CD4-positive, alpha-beta T cell treated with Interleukin-17A for 1 hour (primary cell): Measurements from ENCODE around the gene FGD4.
"Not testable (repeated sequence)": the region's sequence is repeated elsewhere in the genome, so short reads cannot be mapped to it uniquely, and the experiment has no call there.

Experiments
- DNase-seq: peaks from one replicate; pipeline ENCODE4 v3.0.0-alpha.2; 2020

FGD4 gene

GRCh38 chr12:32499048-32499447 lies 99.7 kb downstream of the FGD4 start:
- DNase-seq, result no peak

GRCh38 chr12:32501835-32502333 lies 102.5 kb downstream of the FGD4 start:
- DNase-seq, result no peak

- DNase-seq, result no peak
Observed at GRCh38 chr12:32502693-32503502, 103.5 kb downstream of the FGD4 start.

- DNase-seq, result no peak
Observed at GRCh38 chr12:32503730-32504129, 104.4 kb downstream of the FGD4 start.

GRCh38 chr12:32504591-32504990 lies 105.2 kb downstream of the FGD4 start:
- no peak for DNase-seq

- DNase-seq, result no peak
Observed at GRCh38 chr12:32505067-32505945, 105.9 kb downstream of the FGD4 start.

- not testable (repeated sequence) for DNase-seq
Observed at GRCh38 chr12:32507096-32507941, 108.0 kb downstream of the FGD4 start.

- DNase-seq, result no peak
Observed at GRCh38 chr12:32507942-32508320, 108.6 kb downstream of the FGD4 start.

GRCh38 chr12:32508626-32509025 lies 109.3 kb downstream of the FGD4 start:
- no peak for DNase-seq

GRCh38 chr12:32509328-32510091 lies 110.2 kb downstream of the FGD4 start:
- no peak for DNase-seq

GRCh38 chr12:32511976-32512375 lies 112.6 kb downstream of the FGD4 start:
- not testable (repeated sequence) for DNase-seq

- DNase-seq, result no peak
Observed at GRCh38 chr12:32512379-32512778, 113.0 kb downstream of the FGD4 start.

- DNase-seq, result no peak
Observed at GRCh38 chr12:32512910-32513309, 113.6 kb downstream of the FGD4 start.

GRCh38 chr12:32515137-32515873 lies 115.9 kb downstream of the FGD4 start:
- no peak for DNase-seq

- no peak for DNase-seq
Observed at GRCh38 chr12:32516230-32516629, 116.9 kb downstream of the FGD4 start.

- DNase-seq, result no peak
Observed at GRCh38 chr12:32517966-32518365, 118.6 kb downstream of the FGD4 start.

- DNase-seq, result no peak
Observed at GRCh38 chr12:32519047-32519446, 119.7 kb downstream of the FGD4 start.

GRCh38 chr12:32522331-32523221 lies 123.2 kb downstream of the FGD4 start:
- DNase-seq, result no peak

- DNase-seq, result not testable (repeated sequence)
Observed at GRCh38 chr12:32525802-32526201, 126.4 kb downstream of the FGD4 start.

GRCh38 chr12:32526343-32526742 lies 127.0 kb downstream of the FGD4 start:
- DNase-seq, result not testable (repeated sequence)
